ENCODE data around the gene MLF2. TPM values are rescaled to one million over a fixed set of nuclear protein-coding genes. Genes with fewer than 3 reads are reported as not detected.

The MLF2 gene
- total and polyA plus RNA-seq, 9 of the 15 experiments (the other 6 are each of a cell fraction or from before 2014, with no cell fraction given), result 11.4 to 190 (median 139) TPM

GRCh38 chr12:6723607-6724408, 29.1 kb downstream of the MLF2 start, which contains the start of gene COPS7A (continued):
- peak; percentile 43 to 79; a peak in 1 of 4 replicates for TF ChIP-seq SIN3A (IDR thresholded peaks at IDR 0.05; ENCODE audit: borderline replicate concordance in 2 of 2, control insufficient read depth in 1 of 2, low read depth in 2 of 2, low read length in 2 of 2)
- TF ChIP-seq ZNF124 (CRISPR knock-in tag; IDR thresholded peaks at IDR 0.05), result no peak
- no peak for TF ChIP-seq SRSF1 (IDR thresholded peaks at IDR 0.05; ENCODE audit: low read depth, low read length)
- no peak for TF ChIP-seq FOXP1 (CRISPR knock-in tag; IDR thresholded peaks at IDR 0.05)
- peak; percentile 69 for TF ChIP-seq POLR2H (tag; IDR thresholded peaks at IDR 0.05; ENCODE audit: low read depth)
- TF ChIP-seq PHTF2 (CRISPR knock-in tag; IDR thresholded peaks at IDR 0.05), result no peak
- 0 out of 2 replicates have a peak, but pooled peaks have one; percentile 5 for TF ChIP-seq NCOR1 (IDR thresholded peaks at IDR 0.05)
- peak in 1 of 2 experiments; percentile 83; a peak in 2 of 4 replicates for TF ChIP-seq SRF (CRISPR knock-in tag; IDR thresholded peaks at IDR 0.05)
- peak; percentile 55; the same call in 1 of the 2 replicates for TF ChIP-seq JUND (IDR thresholded peaks at IDR 0.05; ENCODE audit: borderline replicate concordance, low read depth, low read length)
- TF ChIP-seq JUND (tag; IDR thresholded peaks at IDR 0.05; ENCODE audit: borderline replicate concordance, low read depth, low read length), result no peak
- TF ChIP-seq KDM5B (IDR thresholded peaks at IDR 0.05; ENCODE audit: insufficient replicate concordance, low read depth, low read length), result peak; percentile 70
- TF ChIP-seq TAF15 (IDR thresholded peaks at IDR 0.05; ENCODE audit: low read depth, low read length), result no peak
- peak; percentile 84 for TF ChIP-seq EGR1 (conservative IDR thresholded peaks at IDR 0.05)
- no peak for TF ChIP-seq ZNF431 (CRISPR knock-in tag; IDR thresholded peaks at IDR 0.05)
- peak; percentile 98 for TF ChIP-seq MYC (IDR thresholded peaks at IDR 0.05; ENCODE audit: low read depth, low read length)
- peak; percentile 81; the same call in 1 of the 2 replicates for TF ChIP-seq MYC (CRISPR knock-in tag; IDR thresholded peaks at IDR 0.05; ENCODE audit: borderline replicate concordance, low read depth)
- peak; percentile 63 for TF ChIP-seq CCNT2 (IDR thresholded peaks at IDR 0.05; ENCODE audit: borderline replicate concordance, extremely low read depth, insufficient read length, low read depth, low read length)

All from K562 (cell line).